HCT116 (cell line): ENCODE results near the gene PIAS2. TPM values are rescaled to one million over a fixed set of nuclear protein-coding genes. Genes with fewer than 3 reads are reported as not detected.

ENCODE experiments used
- ATAC-seq: fragments of 200-7000 bp; cut with Tn5 transposase; 2 replicates; pipeline ENCODE4 v1.9.1; 2020; ENCODE audit warnings: mild to moderate bottlenecking, moderate library complexity
- BruUV-seq: library from RNA; stranded (reverse); fragments of 400-500 nt; replicated peaks from 2 replicates; lab custom pipeline; 2021; lab: Mats Ljungman, UMichigan
- CTCF ChIA-PET: fragments of 300-600 bp; sonication (Branson Sonifier 250); formaldehyde crosslinking; loops from one replicate; lab custom pipeline; 2021; ENCODE audit warnings: antibody characterized with exemption; lab: Charles Lee
- POLR2A ChIA-PET: fragments of 300-600, 350-600 bp; sonication (Branson Sonifier 250); formaldehyde crosslinking; loops from one replicate; lab custom pipeline; 2021; ENCODE audit warnings: antibody characterized with exemption; lab: Charles Lee
- RAD21 ChIA-PET, 2 experiments: fragments of 300-600 bp; sonication (Branson Sonifier 250); formaldehyde crosslinking; loops; one replicate each; lab custom pipeline; 2023; ENCODE audit warnings: low total read pairs in 2 of 2; ENCODE audit not compliant: uncharacterized antibody in 2 of 2, unreplicated experiment in 2 of 2, low non-redundant PET in 1 of 2; lab: Charles Lee
- DNase-seq: peaks from one replicate; pipeline ENCODE4 v3.0.0-alpha.2; 2010; ENCODE audit warnings: low read depth, low spot score
- H2AFZ ChIP-seq: fragments of 200-600 bp; shearing (Covaris generic), sonication (generic); 2 replicates; pipeline ENCODE4 v1.6.1; 2017; ENCODE audit warnings: low read depth, mixed run types, mixed read lengths, antibody characterized with exemption, low read length; ENCODE audit not compliant: poor library complexity, severe bottlenecking
- H3K27ac ChIP-seq: 2 replicates; pipeline ENCODE4 v1.5.1; 2012; ENCODE audit warnings: low read depth, low read length
- H3K27me3 ChIP-seq: fragments of 200-600 bp; sonication (generic); 2 replicates; pipeline ENCODE4 v1.6.1; 2016; ENCODE audit warnings: mixed run types, low read length, mixed read lengths; ENCODE audit not compliant: insufficient read depth
- H3K36me3 ChIP-seq, 2 experiments: fragments of 200-500 bp in 1 of 2; fragments of 200-600 bp in 1 of 2; sonication (Bioruptor generic) in 1 of 2; sonication (generic) in 1 of 2; 2 replicates each; pipeline versions ENCODE4 v1.5.1 to v1.6.1; 2014 to 2016; ENCODE audit warnings: low read length in 2 of 2, inconsistent platforms in 1 of 2, mixed read lengths in 1 of 2, mixed run types in 1 of 2; ENCODE audit not compliant: insufficient read depth in 2 of 2, control insufficient read depth in 1 of 2
- H3K4me1 ChIP-seq, 2 experiments: fragments of 200-600 bp in 1 of 2; sonication (generic) in 1 of 2; 2 replicates each; pipeline versions ENCODE4 v1.5.1 to v1.6.1; 2012 to 2017; ENCODE audit warnings: low read length in 2 of 2, inconsistent platforms in 1 of 2, mild to moderate bottlenecking in 1 of 2, mixed read lengths in 1 of 2, mixed run types in 1 of 2, moderate library complexity in 1 of 2; ENCODE audit not compliant: insufficient read depth in 2 of 2, control insufficient read depth in 1 of 2
- H3K4me2 ChIP-seq: fragments of 200-600 bp; sonication (generic); 2 replicates; pipeline ENCODE4 v1.6.1; 2017; ENCODE audit warnings: mixed run types, low read length, mixed read lengths
- H3K4me3 ChIP-seq, 2 experiments: fragments of 200-600 bp in 1 of 2; sonication (generic) in 1 of 2; replicated peaks in 1 of 2; 2 replicates each; pipeline ENCODE4 v1.5.1; 2011 to 2016; ENCODE audit warnings: low read length in 2 of 2, control low read depth in 1 of 2, low read depth in 1 of 2, mild to moderate bottlenecking in 1 of 2, mixed read lengths in 1 of 2, mixed run types in 1 of 2
- H3K79me2 ChIP-seq: fragments of 200-600 bp; sonication (generic); 2 replicates; pipeline ENCODE4 v1.6.1; 2017; ENCODE audit warnings: mild to moderate bottlenecking, mixed run types, low read length, moderate library complexity, mixed read lengths; ENCODE audit not compliant: insufficient read depth
- H3K9ac ChIP-seq: fragments of 200-600 bp; sonication (generic); 2 replicates; pipeline ENCODE4 v1.6.1; 2016; ENCODE audit warnings: low read length, mixed read lengths
- H3K9me2 ChIP-seq: fragments of 200-600 bp; sonication (generic), shearing (Covaris generic); 2 replicates; pipeline ENCODE4 v1.6.1; 2017; ENCODE audit warnings: mixed run types, mild to moderate bottlenecking, moderate library complexity; ENCODE audit not compliant: insufficient read depth
- H3K9me3 ChIP-seq, 2 experiments: fragments of 200-500 bp in 1 of 2; fragments of 200-600 bp in 1 of 2; sonication (Bioruptor generic) in 1 of 2; sonication (generic) in 1 of 2; 2 replicates each; pipeline ENCODE4 v1.6.1; 2014 to 2017; ENCODE audit warnings: low read length in 2 of 2, mixed read lengths in 2 of 2, inconsistent platforms in 1 of 2, low read depth in 1 of 2, mild to moderate bottlenecking in 1 of 2, mixed run types in 1 of 2, moderate library complexity in 1 of 2; ENCODE audit not compliant: control insufficient read depth in 1 of 2, insufficient read depth in 1 of 2
- H4K20me1 ChIP-seq: fragments of 200-600 bp; sonication (generic), shearing (Covaris generic); 2 replicates; pipeline ENCODE4 v1.6.1; 2017; ENCODE audit warnings: mixed run types, mild to moderate bottlenecking, moderate library complexity; ENCODE audit not compliant: insufficient read depth
- ATF3 ChIP-seq: IDR thresholded peaks from 2 replicates; pipeline ENCODE4 v1.6.1; 2012
- CTCF ChIP-seq, 3 experiments: fragments of 200-600 bp in 1 of 3; sonication (generic) in 1 of 3; IDR thresholded peaks in 2 of 3; conservative IDR thresholded peaks in 1 of 3; 2 replicates each; pipeline ENCODE4 v1.5.1; 2012 to 2017; ENCODE audit warnings: low read depth in 2 of 3, low read length in 2 of 3, antibody characterized with exemption in 1 of 3, borderline replicate concordance in 1 of 3, control low read depth in 1 of 3, mild to moderate bottlenecking in 1 of 3, mixed read lengths in 1 of 3, mixed run types in 1 of 3, moderate library complexity in 1 of 3; ENCODE audit not compliant: insufficient read depth in 1 of 3
- EZH2 ChIP-seq: fragments of 200-600 bp; sonication (generic); IDR thresholded peaks from 2 replicates; pipeline ENCODE4 v1.6.1; 2017; ENCODE audit warnings: antibody characterized with exemption, mixed run types
- FOSL1 ChIP-seq: IDR thresholded peaks from 2 replicates; pipeline ENCODE4 v1.6.1; 2012; ENCODE audit warnings: low read depth
- JUND ChIP-seq: IDR thresholded peaks from 2 replicates; pipeline ENCODE4 v1.6.1; 2012
- MAX ChIP-seq: IDR thresholded peaks from 2 replicates; pipeline ENCODE4 v1.6.1; 2012
- POLR2A ChIP-seq: IDR thresholded peaks from 2 replicates; pipeline ENCODE4 v1.7.0; 2011; ENCODE audit warnings: borderline replicate concordance; ENCODE audit not compliant: insufficient read depth, insufficient read length; ENCODE audit errors: extremely low read depth
- POLR2AphosphoS5 ChIP-seq: IDR thresholded peaks from 2 replicates; pipeline ENCODE4 v1.6.1; 2011; ENCODE audit warnings: mild to moderate bottlenecking, low read depth, low read length, moderate library complexity
- RAD21 ChIP-seq: IDR thresholded peaks from 2 replicates; pipeline ENCODE4 v1.6.1; 2012; ENCODE audit warnings: low read depth, mild to moderate bottlenecking
- REST ChIP-seq: IDR thresholded peaks from 2 replicates; pipeline ENCODE4 v1.6.1; 2012; ENCODE audit warnings: low read depth
- SP1 ChIP-seq: IDR thresholded peaks from 2 replicates; pipeline ENCODE4 v1.6.1; 2012; ENCODE audit warnings: low read depth
- YY1 ChIP-seq: IDR thresholded peaks from 2 replicates; pipeline ENCODE4 v1.6.1; 2011; ENCODE audit warnings: low read length, low read depth, moderate library complexity, mild to moderate bottlenecking; ENCODE audit not compliant: insufficient replicate concordance; ENCODE audit errors: extremely low read depth
- ZFX ChIP-seq: fragments of 450-650 bp; IDR thresholded peaks from 2 replicates; pipeline ENCODE4 v1.6.1; 2017
- ZNF274 ChIP-seq: fragments of 200-500 bp; sonication (Bioruptor generic); IDR thresholded peaks from 2 replicates; pipeline ENCODE4 v1.6.1; 2014; ENCODE audit warnings: mild to moderate bottlenecking, low read depth, low read length, inconsistent platforms
- intact Hi-C: fragments of 100-400 bp; cut with micrococcal nuclease; formaldehyde crosslinking; loops from 2 replicates; pipeline ENCODE4 v1.10.0; 2022
- total RNA-seq: library from RNA; stranded (reverse); gene quantifications from one replicate; pipeline ENCODE4 v1.2.1, GENCODE V29; 2021; ENCODE audit not compliant: unreplicated experiment

Gene PIAS2
- total RNA-seq, 1 experiment from 2014 or later, result 31.7 TPM

GRCh38 chr18:46953195-46953594 lies 35.9 kb upstream of the PIAS2 start:
- RAD21 ChIA-PET, result no interaction called here
- no peak overlapping the region for H2AFZ ChIP-seq
- H4K20me1 ChIP-seq, result no peaks in the 10 kb centered on the region
- CTCF ChIA-PET, result no interaction called here
- no peaks in the 10 kb centered on the region for H3K36me3 ChIP-seq
- DNase-seq (no peak), ATAC-seq (peak; percentile 75)
- no peaks in the 10 kb centered on the region for H3K9me3 ChIP-seq
- no TSS peak for BruUV-seq
- H3K9ac ChIP-seq, result no peak overlapping the region
- no peaks in the 10 kb centered on the region for H3K9me2 ChIP-seq
- peak overlapping the region; percentile 24 for H3K4me2 ChIP-seq
- POLR2A ChIA-PET, result no interaction called here
- H3K79me2 ChIP-seq, result no peaks in the 10 kb centered on the region
- peaks cover 9 to 12% of the 10 kb centered on the region in 2 experiments for H3K4me1 ChIP-seq
- no peak overlapping the region for H3K4me3 ChIP-seq
- intact Hi-C loops, result no loop called here
- no peak overlapping the region for H3K27ac ChIP-seq
- no peak for TF ChIP-seq EZH2
- TF ChIP-seq FOSL1, result peak; percentile 14; the same call in 1 of the 2 replicates
- no peaks in the 10 kb centered on the region for H3K27me3 ChIP-seq

- no peak overlapping the region for H3K9ac ChIP-seq
- no peaks in the 10 kb centered on the region for H3K9me2 ChIP-seq
- no TSS peak for BruUV-seq
- ChIA-PET POLR2A (no interaction called here), RAD21 (no interaction called here), CTCF (interaction anchor here (0.8 to 1.1 kb wide), 2 partner anchors 8 to 10 kb away, joined by 3 read pairs; no protein-coding TSS in a partner anchor)
- H3K4me2 ChIP-seq, result no peak overlapping the region
- no peaks in the 10 kb centered on the region for H3K79me2 ChIP-seq
- intact Hi-C loops, result no loop called here
- H3K27me3 ChIP-seq, result no peaks in the 10 kb centered on the region
- H3K4me1 ChIP-seq, result peaks cover 9 to 12% of the 10 kb centered on the region in 2 experiments
- no peaks in the 10 kb centered on the region for H4K20me1 ChIP-seq
- H3K36me3 ChIP-seq, result no peaks in the 10 kb centered on the region
- H3K9me3 ChIP-seq, result no peaks in the 10 kb centered on the region
- no peak overlapping the region for H2AFZ ChIP-seq
- H3K4me3 ChIP-seq, result no peak overlapping the region
- DNase-seq (no peak), ATAC-seq (peak; percentile 63)
- no peak overlapping the region for H3K27ac ChIP-seq
- TF ChIP-seq ZNF274 (no peak), JUND (no peak), CTCF (IDR thresholded peaks at IDR 0.05 in 2 of 3, conservative IDR thresholded peaks at IDR 0.05 in 1 of 3; ENCODE audit: borderline replicate concordance in 1 of 3, insufficient read depth in 1 of 3, low read depth in 2 of 3, low read length in 2 of 3) (peak; percentile 40 to 67 (median 60); a peak in 5 of 6 replicates), ZFX (no peak), YY1 (no peak), RAD21 (peak; percentile 43), REST (no peak), POLR2AphosphoS5 (no peak), FOSL1 (no peak), ATF3 (no peak), POLR2A (no peak), MAX (no peak), SP1 (no peak)
These were observed 32.9 kb upstream of the PIAS2 start for GRCh38 chr18:46950064-46950656.
